Mononuclear cell (primary cell): ENCODE measurements around the gene MTCL1. TPM values are rescaled to one million over a fixed set of nuclear protein-coding genes. Genes with fewer than 3 reads are reported as not detected.
A peak's percentile ranks its signal among the peaks of the same experiment; 100 is the strongest.

ENCODE experiments used
- H3K27me3 ChIP-seq: 2 replicates; pipeline ENCODE4 v1.6.0; 2011; ENCODE audit warnings: low read length, control low read depth; ENCODE audit not compliant: insufficient read depth
- H3K4me1 ChIP-seq: 2 replicates; pipeline ENCODE4 v1.5.1; 2011; ENCODE audit warnings: mild to moderate bottlenecking, low read length, control low read depth; ENCODE audit not compliant: insufficient read depth
- H3K4me3 ChIP-seq: 2 replicates; pipeline ENCODE4 v1.5.1; 2011; ENCODE audit warnings: mild to moderate bottlenecking, low read length, moderate library complexity
- H3K9me3 ChIP-seq: 2 replicates; pipeline ENCODE4 v1.5.1; 2011; ENCODE audit warnings: low read depth, mild to moderate bottlenecking, control low read depth, low read length
- total RNA-seq: library from RNA; depleted of rRNA; stranded (reverse); fragments of >200 nt; gene quantifications from one replicate; pipeline ENCODE4 v1.2.3, GENCODE V29; 2012

Gene MTCL1
- total RNA-seq, 1 donor: 0.63 TPM

GRCh38 chr18:8702668-8703067 lies 2.7 kb upstream of the MTCL1 start:
- Histone ChIP-seq H3K4me1 (peaks cover 24% of the 10 kb centered on the region), H3K4me3 (no peak overlapping the region), H3K9me3 (no peaks in the 10 kb centered on the region), H3K27me3 (peaks cover 51% of the 10 kb centered on the region)

GRCh38 chr18:8703092-8703709 lies 2.2 kb upstream of the MTCL1 start:
- Histone ChIP-seq H3K9me3 (no peaks in the 10 kb centered on the region), H3K27me3 (peaks cover 56% of the 10 kb centered on the region), H3K4me1 (peaks cover 24% of the 10 kb centered on the region), H3K4me3 (no peak overlapping the region)

DNA sequence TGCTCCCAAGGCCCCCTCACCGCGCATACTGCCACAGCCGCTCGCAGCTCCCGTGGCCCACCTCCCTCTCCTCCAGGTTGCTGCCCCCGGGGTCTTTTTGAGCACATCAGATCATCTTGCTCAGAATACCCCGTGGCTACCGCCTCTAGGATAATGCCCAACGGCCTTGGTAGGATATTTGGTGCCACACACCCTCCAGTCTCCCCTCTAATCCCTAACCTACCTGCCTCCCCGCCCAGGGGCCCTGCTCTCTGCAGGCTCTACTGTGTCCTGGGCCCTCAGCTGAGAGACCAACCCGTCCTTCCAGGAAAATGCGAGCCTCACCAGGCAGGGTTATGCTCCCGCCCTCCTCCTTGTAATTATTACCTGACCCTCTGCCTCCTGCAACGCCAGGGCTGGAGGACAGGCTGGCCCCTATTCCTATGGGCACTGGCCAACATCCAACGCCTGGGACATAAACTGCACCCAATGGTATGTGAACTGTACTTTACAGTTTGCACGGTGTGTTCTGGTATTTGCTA lies 1.5 kb upstream of the MTCL1 start:
- peaks cover 24% of the 10 kb centered on the region for H3K4me1 ChIP-seq
- H3K27me3 ChIP-seq: peaks cover 63% of the 10 kb centered on the region
- no peaks in the 10 kb centered on the region for H3K9me3 ChIP-seq
- no peak overlapping the region for H3K4me3 ChIP-seq

- Histone ChIP-seq H3K4me3 (peak overlapping the region; percentile 47), H3K27me3 (peaks cover 64% of the 10 kb centered on the region), H3K4me1 (peaks cover 24% of the 10 kb centered on the region), H3K9me3 (no peaks in the 10 kb centered on the region)
Observed at GRCh38 chr18:8704361-8705237, 757 bp upstream of the MTCL1 start.

DNA sequence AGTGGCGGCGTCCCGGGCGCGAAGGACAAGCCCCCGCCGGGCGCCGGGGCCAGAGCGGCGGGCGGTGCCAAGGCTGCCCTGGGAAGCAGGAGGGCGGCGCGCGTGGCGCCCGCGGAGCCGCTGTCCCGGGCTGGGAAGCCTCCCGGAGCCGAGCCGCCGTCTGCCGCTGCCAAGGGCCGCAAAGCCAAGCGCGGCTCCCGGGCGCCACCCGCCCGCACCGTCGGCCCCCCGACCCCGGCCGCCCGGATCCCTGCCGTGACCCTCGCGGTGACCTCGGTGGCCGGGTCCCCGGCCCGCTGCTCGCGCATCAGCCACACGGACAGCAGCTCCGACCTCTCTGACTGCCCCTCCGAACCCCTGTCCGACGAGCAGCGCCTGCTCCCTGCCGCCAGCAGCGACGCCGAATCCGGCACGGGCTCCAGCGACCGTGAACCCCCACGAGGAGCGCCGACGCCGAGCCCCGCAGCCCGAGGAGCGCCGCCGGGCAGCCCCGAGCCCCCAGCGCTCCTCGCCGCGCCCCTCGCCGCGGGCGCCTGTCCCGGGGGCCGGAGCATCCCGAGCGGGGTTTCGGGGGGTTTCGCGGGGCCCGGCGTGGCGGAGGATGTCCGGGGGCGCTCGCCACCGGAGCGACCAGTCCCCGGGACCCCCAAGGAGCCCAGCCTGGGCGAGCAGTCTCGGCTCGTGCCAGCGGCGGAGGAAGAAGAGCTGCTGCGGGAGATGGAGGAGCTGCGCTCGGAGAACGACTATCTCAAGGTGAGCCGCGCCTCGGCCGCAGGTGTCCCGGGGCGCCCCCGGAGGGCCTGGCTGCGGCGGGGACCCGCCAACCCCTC lies 820 bp downstream of the MTCL1 start:
- Histone ChIP-seq H3K27me3 (peaks cover 57% of the 10 kb centered on the region), H3K4me1 (peaks cover 24% of the 10 kb centered on the region), H3K9me3 (no peaks in the 10 kb centered on the region), H3K4me3 (peak overlapping the region; percentile 8)

GRCh38 chr18:8706791-8707555 lies 1.6 kb downstream of the MTCL1 start:
- H3K4me1 ChIP-seq: peaks cover 24% of the 10 kb centered on the region
- peak overlapping the region; percentile 8 for H3K4me3 ChIP-seq
- peaks cover 51% of the 10 kb centered on the region for H3K27me3 ChIP-seq
- no peaks in the 10 kb centered on the region for H3K9me3 ChIP-seq

GRCh38 chr18:8707556-8708300 lies 2.4 kb downstream of the MTCL1 start:
- Histone ChIP-seq H3K27me3 (peaks cover 45% of the 10 kb centered on the region), H3K9me3 (no peaks in the 10 kb centered on the region), H3K4me1 (peaks cover 24% of the 10 kb centered on the region), H3K4me3 (no peak overlapping the region)

GRCh38 chr18:8708670-8709069 lies 3.3 kb downstream of the MTCL1 start:
- Histone ChIP-seq H3K4me3 (no peak overlapping the region), H3K9me3 (no peaks in the 10 kb centered on the region), H3K27me3 (peaks cover 36% of the 10 kb centered on the region), H3K4me1 (peaks cover 24% of the 10 kb centered on the region)

DNA sequence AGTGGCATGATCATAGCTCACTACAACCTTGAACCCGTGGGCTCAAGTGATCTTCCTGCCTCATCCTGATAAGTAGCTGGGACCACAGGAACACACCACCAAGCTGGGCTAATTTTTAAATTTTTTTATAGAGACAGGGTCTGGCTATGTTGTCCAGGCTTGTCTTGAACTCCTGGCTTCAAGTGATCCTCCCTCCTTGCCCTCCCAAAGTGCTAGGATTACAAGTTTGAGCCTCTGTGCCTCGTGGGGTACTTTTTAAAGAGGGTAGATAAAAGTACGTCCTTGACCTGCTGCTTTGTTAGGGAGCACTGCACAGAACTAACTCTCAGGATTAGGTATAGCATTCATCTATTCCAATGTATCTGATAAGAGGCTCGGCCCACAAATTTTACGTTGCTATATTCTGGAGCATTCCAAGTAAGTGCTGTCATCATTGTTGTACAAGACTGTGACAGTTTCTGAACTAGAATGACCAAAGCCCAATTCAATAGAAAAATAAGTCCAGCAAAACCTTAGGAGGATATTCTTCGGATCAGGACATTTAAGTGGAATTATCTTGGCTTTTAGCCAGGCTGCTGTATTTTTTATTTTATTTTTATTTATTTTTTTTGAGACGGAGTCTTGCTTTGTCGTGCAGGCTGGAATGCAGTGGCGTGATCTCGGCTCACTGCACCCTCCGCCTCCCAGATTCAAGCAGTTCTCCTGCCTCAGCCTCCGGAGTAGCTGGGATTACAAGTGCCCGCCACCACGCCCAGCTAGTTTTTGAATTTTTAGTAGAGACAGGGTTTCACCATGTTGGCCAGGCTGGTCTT lies 4.1 kb downstream of the MTCL1 start:
- Histone ChIP-seq H3K9me3 (no peaks in the 10 kb centered on the region), H3K4me3 (no peak overlapping the region), H3K27me3 (peaks cover 28% of the 10 kb centered on the region), H3K4me1 (peaks cover 18% of the 10 kb centered on the region)

DNA sequence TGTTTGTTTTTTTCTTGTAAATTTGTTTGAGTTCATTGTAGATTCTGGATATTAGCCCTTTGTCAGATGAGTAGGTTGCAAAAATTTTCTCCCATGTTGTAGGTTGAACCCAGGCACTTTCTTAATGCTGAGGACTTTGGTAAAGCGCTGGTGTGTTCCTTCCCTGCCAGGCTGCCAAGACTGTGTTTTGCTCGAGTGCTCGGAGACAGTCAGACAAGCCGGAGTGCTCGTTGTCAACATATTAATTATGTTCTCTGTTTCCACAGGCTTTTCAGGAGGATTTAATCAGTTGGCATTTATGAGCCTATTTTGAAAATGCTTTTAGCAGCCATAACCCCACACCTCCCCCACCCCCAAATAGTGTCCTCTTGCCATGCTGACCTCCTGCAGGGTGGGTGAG lies 6.4 kb downstream of the MTCL1 start:
- Histone ChIP-seq H3K27me3 (peaks cover 25% of the 10 kb centered on the region), H3K4me3 (no peak overlapping the region), H3K9me3 (no peaks in the 10 kb centered on the region), H3K4me1 (peaks cover 7% of the 10 kb centered on the region)

DNA sequence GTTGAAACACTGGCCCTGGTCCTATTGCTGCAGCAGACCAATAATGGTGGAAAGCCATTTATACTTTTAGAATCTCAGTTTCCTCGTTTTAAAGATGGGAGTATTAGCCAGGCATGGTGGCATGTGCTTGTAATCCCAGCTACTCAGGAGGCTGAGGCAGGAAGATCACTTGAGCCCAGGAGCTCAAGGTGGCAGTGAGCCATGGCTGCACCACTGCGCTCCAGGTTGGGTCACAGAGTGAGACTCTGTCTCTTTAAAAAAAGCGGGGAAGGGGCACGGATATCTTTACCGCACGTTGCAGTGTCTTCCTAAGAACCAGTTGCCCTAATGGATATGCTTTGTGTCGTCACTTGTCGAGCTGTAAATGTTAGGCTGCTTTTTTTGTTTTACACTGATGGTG lies 8.3 kb downstream of the MTCL1 start:
- H3K9me3 ChIP-seq: no peaks in the 10 kb centered on the region
- no peaks in the 10 kb centered on the region for H3K4me1 ChIP-seq
- H3K4me3 ChIP-seq: no peak overlapping the region
- H3K27me3 ChIP-seq: peaks cover 5% of the 10 kb centered on the region

- no peak overlapping the region for H3K4me3 ChIP-seq
- no peaks in the 10 kb centered on the region for H3K9me3 ChIP-seq
- H3K27me3 ChIP-seq: peaks cover 3% of the 10 kb centered on the region
- no peaks in the 10 kb centered on the region for H3K4me1 ChIP-seq
Observed at GRCh38 chr18:8715599-8715998, 10.2 kb downstream of the MTCL1 start.

GRCh38 chr18:8717011-8717770 lies 11.8 kb downstream of the MTCL1 start:
- no peaks in the 10 kb centered on the region for H3K9me3 ChIP-seq

More at GRCh38 chr18:8717011-8717770, 11.8 kb downstream of the MTCL1 start:
- peaks cover 3% of the 10 kb centered on the region for H3K27me3 ChIP-seq
- no peaks in the 10 kb centered on the region for H3K4me1 ChIP-seq
- H3K4me3 ChIP-seq: no peak overlapping the region
